Esophagus squamous epithelium (tissue), 5 donors: ENCODE measurements around the gene CTSW. TPM values are rescaled to one million over a fixed set of nuclear protein-coding genes. Genes with fewer than 3 reads are reported as not detected.
A peak's percentile ranks its signal among the peaks of the same experiment; 100 is the strongest.

Experiments used
- DNase-seq: peaks from one replicate; lab custom pipeline; 2025; lab: John Stamatoyannopoulos, UW
- H3K27ac ChIP-seq, 4 donors: fragments of 200-600 bp; sonication (generic); one replicate each; pipeline ENCODE4 v1.5.1; 2016 to 2019; ENCODE audit warnings: mild to moderate bottlenecking in 1 of 4
- H3K27me3 ChIP-seq, 4 donors: fragments of 200-600 bp; sonication (generic); 1 replicate in 3 of 4; 2 replicates in 1 of 4; pipeline versions ENCODE4 v1.5.1 to v1.6.0; 2017 to 2021; ENCODE audit warnings: antibody characterized with exemption in 1 of 4
- H3K36me3 ChIP-seq, 3 donors: fragments of 200-600 bp; sonication (generic); one replicate each; pipeline ENCODE4 v1.5.1; 2016 to 2019
- H3K4me1 ChIP-seq, 3 donors: fragments of 200-600 bp; sonication (generic); one replicate each; pipeline ENCODE4 v1.5.1; 2017 to 2019
- H3K4me3 ChIP-seq, 4 donors: fragments of 200-600 bp; sonication (generic); 1 replicate in 3 of 4; 2 replicates in 1 of 4; pipeline ENCODE4 v1.5.1; 2016 to 2019; ENCODE audit warnings: mild to moderate bottlenecking in 2 of 4, moderate library complexity in 1 of 4
- H3K9me3 ChIP-seq, 3 donors: fragments of 200-600 bp; sonication (generic); one replicate each; pipeline ENCODE4 v1.5.1; 2016 to 2019
- CTCF ChIP-seq, 6 experiments: fragments of 450-650 bp in 4 of 6; fragments of 200-600 bp in 2 of 6; sonication (generic) in 2 of 6; IDR thresholded peaks; one replicate each; pipeline ENCODE4 v1.5.1; 2016 to 2019; ENCODE audit warnings: antibody characterized with exemption in 6 of 6, mild to moderate bottlenecking in 4 of 6, moderate library complexity in 4 of 6
- POLR2A ChIP-seq, 4 donors: fragments of 450-650 bp; IDR thresholded peaks; one replicate each; pipeline ENCODE4 v1.6.1; 2017; ENCODE audit warnings: antibody characterized with exemption in 4 of 4, mild to moderate bottlenecking in 4 of 4, moderate library complexity in 3 of 4
- WGBS, 2 donors: methylation state at CpG; one replicate each; pipeline ENCODE4 v1.1.5; 2018; 5-methylcytosine and 5-hydroxymethylcytosine counted together
- intact Hi-C: fragments of 100-400 bp; cut with DNase I; formaldehyde crosslinking; loops from one replicate; pipeline ENCODE4 v1.15.0; 2022
- total RNA-seq, 4 donors: library from RNA; depleted of rRNA; stranded (reverse); fragments of >200 nt; gene quantifications; one replicate each; pipeline ENCODE4 v1.1.0, GENCODE V29; 2016
- donor health status: DM: yes; HTN: yes; CAD: no.

Gene CTSW
- total RNA-seq, 4 donors from 2014 or later: 0.21 to 3.6 (median 1.8) TPM

- Histone ChIP-seq H3K4me3 (no peak overlapping the region), H3K27ac (no peak overlapping the region), H3K4me1 (peaks cover 3 to 49% (median 11%) of the 10 kb centered on the region in 3 donors), H3K9me3 (no peaks in the 10 kb centered on the region), H3K36me3 (peaks cover 17 to 59% (median 31%) of the 10 kb centered on the region in 3 donors), H3K27me3 (no peaks in the 10 kb centered on the region)
- WGBS, 2 donors: 68 to 84% methylated on average over 13 to 20 of the region's 29 CpGs
- intact Hi-C loops: no loop called here
- TF ChIP-seq CTCF (IDR thresholded peaks at IDR 0.05) (no peak), POLR2A (IDR thresholded peaks at IDR 0.05) (no peak)
- DNase-seq: no peak
These were observed 12.2 kb upstream of the CTSW start for GRCh38 chr11:65867284-65868071.

- H3K27ac ChIP-seq: no peak overlapping the region
- WGBS, 2 donors: 82% methylated on average over 10 of the region's 19 CpGs; no CpG with 5 or more reads in 1 of the 2 donors
- H3K9me3 ChIP-seq: no peaks in the 10 kb centered on the region
- no peak overlapping the region for H3K4me3 ChIP-seq
- H3K4me1 ChIP-seq: peaks cover 10 to 50% (median 14%) of the 10 kb centered on the region in 3 donors
- TF ChIP-seq CTCF (IDR thresholded peaks at IDR 0.05): no peak
- no peak for TF ChIP-seq POLR2A (IDR thresholded peaks at IDR 0.05)
- H3K27me3 ChIP-seq: no peaks in the 10 kb centered on the region
- intact Hi-C loops: no loop called here
- DNase-seq: no peak
- H3K36me3 ChIP-seq: peaks cover 17 to 52% (median 26%) of the 10 kb centered on the region in 3 donors
These were observed 11.5 kb upstream of the CTSW start for GRCh38 chr11:65868076-65868667.

GRCh38 chr11:65868907-65869306, 10.7 kb upstream of the CTSW start:
- TF ChIP-seq CTCF (IDR thresholded peaks at IDR 0.05): no peak
- TF ChIP-seq POLR2A (IDR thresholded peaks at IDR 0.05): no peak
- Histone ChIP-seq H3K9me3 (no peaks in the 10 kb centered on the region), H3K27me3 (no peaks in the 10 kb centered on the region), H3K27ac (no peak overlapping the region), H3K4me1 (peaks cover 14 to 51% (median 16%) of the 10 kb centered on the region in 3 donors), H3K4me3 (no peak overlapping the region), H3K36me3 (peaks cover 17 to 45% (median 21%) of the 10 kb centered on the region in 3 donors)
- 89 to 92% methylated on average over 2 to 3 of the region's 3 CpGs for WGBS, 2 donors
- intact Hi-C loops: no loop called here
- no peak for DNase-seq

GRCh38 chr11:65869643-65870306, 9.9 kb upstream of the CTSW start:
- no peaks in the 10 kb centered on the region for H3K9me3 ChIP-seq
- peak overlapping the region in 1 of 4 donors; percentile 95 for H3K27ac ChIP-seq
- peaks cover 16 to 51% (median 18%) of the 10 kb centered on the region in 3 donors for H3K4me1 ChIP-seq
- no peak for DNase-seq
- intact Hi-C loops: no loop called here
- H3K36me3 ChIP-seq: peaks cover 12 to 36% (median 12%) of the 10 kb centered on the region in 3 donors
- no peaks in the 10 kb centered on the region for H3K27me3 ChIP-seq
- no peak overlapping the region for H3K4me3 ChIP-seq
- 63 to 72% methylated on average over 9 to 12 of the region's 24 CpGs for WGBS, 2 donors
- TF ChIP-seq CTCF (IDR thresholded peaks at IDR 0.05) (no peak), POLR2A (IDR thresholded peaks at IDR 0.05) (no peak)
